ENCODE data around the gene RGR.

GRCh38 chr10:84298057-84298456 lies 53.2 kb downstream of the RGR start:
- TF ChIP-seq CEBPB (IDR thresholded peaks at IDR 0.05) (no peak), EP300 (IDR thresholded peaks at IDR 0.05) (no peak), KDM1A (IDR thresholded peaks at IDR 0.05; ENCODE audit: low read depth) (no peak)

Measured in A549 (cell line).